ENCODE results near the gene EHMT1. TPM values are rescaled to one million over a fixed set of nuclear protein-coding genes. Genes with fewer than 3 reads are reported as not detected.

Gene EHMT1
- total RNA-seq, 2 donors from 2014 or later: 24.1 to 34.6 TPM

DNA sequence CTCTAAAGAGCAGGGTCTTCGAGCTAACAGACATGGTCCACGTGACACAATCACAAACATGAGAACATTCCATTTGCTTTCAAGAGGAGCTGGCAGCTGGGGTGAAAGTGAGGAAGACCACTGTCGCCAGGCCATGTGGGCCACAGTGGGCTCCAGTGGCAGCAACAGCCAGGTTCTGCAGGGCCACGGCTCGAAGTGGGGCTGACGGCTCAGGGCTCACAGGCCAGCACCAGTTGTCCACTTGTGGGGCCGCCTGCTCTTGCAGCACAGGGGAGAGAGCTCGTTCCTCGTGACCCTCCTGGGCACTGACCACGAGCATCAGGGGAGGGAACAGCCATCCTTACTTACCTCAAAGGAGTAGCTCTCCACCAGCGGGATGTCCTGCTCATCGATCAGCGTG, 30.5 kb upstream of the EHMT1 start:
- Histone ChIP-seq H3K36me3 (peaks cover 28% of the 10 kb centered on the region), H3K9me3 (no peaks in the 10 kb centered on the region), H3K27ac (no peak overlapping the region), H3K4me3 (no peak overlapping the region), H3K4me1 (peaks cover 0 to 20% of the 10 kb centered on the region in 2 donors), H3K27me3 (no peaks in the 10 kb centered on the region)
- DNase-seq (ENCODE audit: low spot score): no peak
- TF ChIP-seq CTCF (IDR thresholded peaks at IDR 0.05): no peak

- Histone ChIP-seq H3K36me3 (peaks cover 26% of the 10 kb centered on the region), H3K4me1 (peaks cover 0 to 20% of the 10 kb centered on the region in 2 donors), H3K9me3 (no peaks in the 10 kb centered on the region), H3K4me3 (no peak overlapping the region), H3K27ac (no peak overlapping the region), H3K27me3 (no peaks in the 10 kb centered on the region)
- TF ChIP-seq CTCF (IDR thresholded peaks at IDR 0.05): no peak
- DNase-seq (ENCODE audit: low spot score): no peak
Observed at GRCh38 chr9:137588891-137589290, 29.9 kb upstream of the EHMT1 start.

DNA sequence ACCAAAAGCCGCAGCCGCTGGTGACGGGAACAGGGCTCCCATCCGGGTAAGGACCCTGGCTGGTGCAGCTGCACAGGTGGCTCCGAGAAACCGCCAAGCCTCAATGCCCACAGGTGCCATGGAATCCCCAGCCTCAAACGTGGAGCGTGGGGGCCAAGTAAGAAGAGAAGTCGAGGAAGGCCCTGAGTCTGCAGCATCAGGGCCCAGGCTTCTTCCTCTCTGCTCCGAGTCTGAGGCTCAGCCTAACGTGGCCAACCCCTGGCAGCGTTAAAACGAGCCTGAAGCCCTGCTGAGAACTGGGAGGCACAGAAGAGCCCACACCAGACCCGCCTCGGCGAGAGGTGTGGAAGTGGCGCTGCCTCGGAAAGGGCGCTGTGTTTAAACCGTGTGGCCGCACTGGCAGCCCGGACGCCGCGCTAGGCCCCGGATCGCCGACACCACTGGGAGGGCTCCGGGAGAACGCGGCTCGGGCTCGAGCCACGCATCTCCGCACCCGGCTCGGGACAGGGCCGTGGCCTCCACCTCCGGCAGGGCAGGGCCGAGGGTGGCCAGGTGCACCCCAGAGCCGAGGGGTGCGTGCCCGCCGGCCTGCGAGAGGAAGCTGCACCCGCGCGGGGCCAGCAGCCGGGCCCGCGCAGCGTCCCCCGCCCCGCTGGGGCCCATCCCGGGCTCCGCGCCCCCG, 29.2 kb upstream of the EHMT1 start:
- no peak for TF ChIP-seq CTCF (IDR thresholded peaks at IDR 0.05)
- H3K4me3 ChIP-seq: peak overlapping the region; percentile 52 to 61
- H3K27ac ChIP-seq: no peak overlapping the region
- H3K27me3 ChIP-seq: no peaks in the 10 kb centered on the region
- no peaks in the 10 kb centered on the region for H3K9me3 ChIP-seq
- H3K4me1 ChIP-seq: peaks cover 0 to 20% of the 10 kb centered on the region in 2 donors
- no peak for DNase-seq (ENCODE audit: low spot score)
- H3K36me3 ChIP-seq: peaks cover 26% of the 10 kb centered on the region

GRCh38 chr9:137590123-137590468, 28.7 kb upstream of the EHMT1 start:
- TF ChIP-seq CTCF (IDR thresholded peaks at IDR 0.05): no peak
- Histone ChIP-seq H3K27me3 (no peaks in the 10 kb centered on the region), H3K36me3 (peaks cover 26% of the 10 kb centered on the region), H3K4me3 (peak overlapping the region; percentile 52 to 61), H3K9me3 (no peaks in the 10 kb centered on the region), H3K27ac (no peak overlapping the region), H3K4me1 (peaks cover 0 to 20% of the 10 kb centered on the region in 2 donors)
- no peak for DNase-seq (ENCODE audit: low spot score)

- peaks cover 25% of the 10 kb centered on the region for H3K36me3 ChIP-seq
- peak within 1 kb of the TSS; percentile 55 to 91 for H3K4me3 ChIP-seq
- H3K9me3 ChIP-seq: no peaks in the 10 kb centered on the region
- H3K27ac ChIP-seq: peak within 1 kb of the TSS in 1 of 2 donors; percentile 57
- DNase-seq (ENCODE audit: low spot score): peak; percentile 90
- no peaks in the 10 kb centered on the region for H3K27me3 ChIP-seq
- peaks cover 0 to 20% of the 10 kb centered on the region in 2 donors for H3K4me1 ChIP-seq
- TF ChIP-seq CTCF (IDR thresholded peaks at IDR 0.05): peak in 1 of 2 donors; percentile 17
Observed at GRCh38 chr9:137590469-137591383, 28.1 kb upstream of the EHMT1 start, which contains the start of gene ZMYND19. Gene ZMYND19, minus strand, starts transcription at chr9:137590512. Its CDS starts 249 bp downstream, at chr9:137590263.

Measured in right atrium auricular region (tissue), 2 donors.